Activated naive CD8-positive, alpha-beta T cell treated with anti-CD3 and anti-CD28 coated beads for 36 hours (primary cell): ENCODE measurements around the gene PAK3. TPM values are rescaled to one million over a fixed set of nuclear protein-coding genes. Genes with fewer than 3 reads are reported as not detected.

Source experiments
- DNase-seq: peaks from one replicate; pipeline ENCODE4 v3.0.0; 2021
- H3K27ac Mint-ChIP-seq: one replicate; pipeline ENCODE4 v1.8.0; 2022; ENCODE audit warnings: mild to moderate bottlenecking, moderate library complexity, mixed read lengths
- H3K27me3 Mint-ChIP-seq: one replicate; pipeline ENCODE4 v1.8.0; 2022; ENCODE audit warnings: mild to moderate bottlenecking, mixed read lengths
- H3K36me3 Mint-ChIP-seq: one replicate; pipeline ENCODE4 v1.8.0; 2021; ENCODE audit warnings: mild to moderate bottlenecking, mixed read lengths
- H3K4me1 Mint-ChIP-seq: one replicate; pipeline ENCODE4 v1.8.0; 2021; ENCODE audit warnings: mixed read lengths
- H3K4me3 Mint-ChIP-seq: one replicate; pipeline ENCODE4 v1.8.0; 2022; ENCODE audit warnings: mild to moderate bottlenecking, moderate library complexity, mixed read lengths
- H3K9me3 Mint-ChIP-seq: one replicate; pipeline ENCODE4 v1.8.0; 2022; ENCODE audit warnings: mixed read lengths
- total RNA-seq, 2 experiments: library from RNA; stranded (reverse); gene quantifications; one replicate each; pipeline ENCODE4 v1.2.3, GENCODE V29; 2021

The PAK3 gene
- total RNA-seq, 2 experiments from 2014 or later: 0.62 TPM; not detected in 1

DNA sequence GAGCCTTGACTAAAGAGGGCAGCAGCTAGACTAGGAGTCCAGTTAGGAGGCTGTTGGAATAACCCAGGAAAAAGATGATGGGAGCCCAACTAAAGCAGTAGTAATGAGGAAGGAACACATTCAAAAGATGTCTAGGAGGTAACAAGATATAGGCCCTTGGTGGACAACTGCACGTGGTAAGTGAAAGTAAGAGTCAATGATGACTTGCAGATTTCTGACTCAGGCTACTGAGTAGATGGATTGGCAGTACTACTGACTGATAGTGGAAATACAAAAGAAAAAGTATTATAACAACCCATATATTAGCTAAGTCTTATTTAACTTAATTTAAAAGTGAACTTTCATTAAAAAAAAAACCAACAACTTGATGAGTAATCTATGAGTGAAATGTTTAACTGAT lies 74.0 kb downstream of the PAK3 start:
- no peak for DNase-seq

GRCh38 chrX:111180750-111181240 lies 84.8 kb downstream of the PAK3 start:
- no peak for DNase-seq
- Mint-ChIP-seq H3K36me3 (no peaks in the 10 kb centered on the region), H3K27me3 (no peaks in the 10 kb centered on the region), H3K4me1 (no peaks in the 10 kb centered on the region), H3K9me3 (no peaks in the 10 kb centered on the region), H3K4me3 (no peak overlapping the region), H3K27ac (no peak overlapping the region)

More for the DNA sequence above, 74.0 kb downstream of the PAK3 start:
- H3K27ac Mint-ChIP-seq: no peak overlapping the region
- no peaks in the 10 kb centered on the region for H3K27me3 Mint-ChIP-seq
- H3K36me3 Mint-ChIP-seq: no peaks in the 10 kb centered on the region
- no peaks in the 10 kb centered on the region for H3K4me1 Mint-ChIP-seq
- H3K4me3 Mint-ChIP-seq: no peak overlapping the region
- H3K9me3 Mint-ChIP-seq: no peaks in the 10 kb centered on the region

DNA sequence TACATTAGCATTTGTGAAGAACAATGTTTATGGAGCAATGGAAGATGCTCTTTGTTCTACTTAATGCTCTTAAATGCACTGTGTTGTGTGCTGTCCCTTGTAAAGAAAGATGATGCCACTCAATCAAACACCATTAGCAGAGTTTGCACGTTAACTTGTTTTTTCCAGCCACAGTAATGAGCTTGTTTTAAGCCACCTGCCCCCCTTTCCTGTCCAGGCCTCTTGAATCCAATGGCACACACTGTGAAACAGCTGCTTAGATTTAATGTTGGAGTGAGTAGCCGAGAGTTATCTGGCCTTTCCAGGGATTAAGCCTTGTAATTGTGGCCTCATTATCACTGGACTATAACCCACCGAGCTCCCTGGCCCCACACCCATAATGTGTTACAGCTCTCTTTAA lies 86.0 kb downstream of the PAK3 start:
- Mint-ChIP-seq H3K4me1 (no peaks in the 10 kb centered on the region), H3K27ac (no peak overlapping the region), H3K9me3 (no peaks in the 10 kb centered on the region), H3K4me3 (no peak overlapping the region), H3K36me3 (no peaks in the 10 kb centered on the region), H3K27me3 (no peaks in the 10 kb centered on the region)
- DNase-seq: no peak

DNA sequence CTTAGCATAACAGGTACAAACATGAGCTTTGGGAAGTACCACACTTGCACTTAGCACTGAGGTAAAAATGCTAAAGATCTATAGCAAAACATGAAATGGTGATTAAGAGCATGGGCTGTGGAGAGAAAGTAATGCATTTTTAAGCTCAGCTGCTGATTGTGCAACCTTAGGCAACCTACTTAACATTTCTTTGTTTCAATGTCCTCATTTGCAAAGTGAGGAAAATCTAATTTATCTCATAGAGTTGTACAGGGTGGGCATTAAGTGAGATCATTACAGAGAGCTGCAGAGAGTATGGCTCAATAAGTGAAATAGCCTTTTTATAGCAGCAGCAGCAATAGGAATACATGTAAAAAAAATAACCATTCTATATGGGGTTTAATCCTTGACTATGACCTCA lies 87.0 kb downstream of the PAK3 start:
- Mint-ChIP-seq H3K4me3 (no peak overlapping the region), H3K36me3 (no peaks in the 10 kb centered on the region), H3K27ac (no peak overlapping the region), H3K27me3 (no peaks in the 10 kb centered on the region), H3K4me1 (no peaks in the 10 kb centered on the region), H3K9me3 (no peaks in the 10 kb centered on the region)
- no peak for DNase-seq

DNA sequence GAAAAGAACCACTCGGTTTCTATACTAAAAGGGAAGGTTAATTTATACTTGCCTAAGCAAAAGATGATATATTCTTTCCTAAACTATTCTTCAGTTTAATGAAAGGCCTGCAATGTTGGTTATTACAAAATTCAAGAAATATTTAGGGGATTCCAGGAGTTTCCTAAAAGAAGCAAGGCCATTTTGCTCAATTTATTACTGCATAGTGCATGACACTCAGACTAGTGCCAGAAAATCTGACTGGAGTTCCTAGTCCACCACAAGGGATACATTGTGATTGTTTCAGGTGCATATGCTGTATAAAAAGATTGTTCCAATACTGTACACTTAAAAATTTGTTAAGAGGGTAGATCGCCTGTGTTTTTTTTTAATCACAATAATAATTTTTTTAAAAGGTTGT lies 95.6 kb downstream of the PAK3 start:
- Mint-ChIP-seq H3K36me3 (no peaks in the 10 kb centered on the region), H3K27me3 (no peaks in the 10 kb centered on the region), H3K27ac (no peak overlapping the region), H3K9me3 (no peaks in the 10 kb centered on the region), H3K4me1 (no peaks in the 10 kb centered on the region), H3K4me3 (no peak overlapping the region)
- DNase-seq: no peak

GRCh38 chrX:111199505-111199904 lies 103.5 kb downstream of the PAK3 start:
- no peaks in the 10 kb centered on the region for H3K4me1 Mint-ChIP-seq
- H3K9me3 Mint-ChIP-seq: no peaks in the 10 kb centered on the region
- H3K4me3 Mint-ChIP-seq: no peak overlapping the region
- H3K27me3 Mint-ChIP-seq: peaks cover 3% of the 10 kb centered on the region
- no peak overlapping the region for H3K27ac Mint-ChIP-seq
- no peaks in the 10 kb centered on the region for H3K36me3 Mint-ChIP-seq
- DNase-seq: no peak

GRCh38 chrX:111200327-111200726 lies 104.3 kb downstream of the PAK3 start:
- no peak overlapping the region for H3K4me3 Mint-ChIP-seq
- H3K9me3 Mint-ChIP-seq: no peaks in the 10 kb centered on the region
- H3K27ac Mint-ChIP-seq: no peak overlapping the region
- no peak for DNase-seq
- peaks cover 3% of the 10 kb centered on the region for H3K27me3 Mint-ChIP-seq
- no peaks in the 10 kb centered on the region for H3K36me3 Mint-ChIP-seq
- H3K4me1 Mint-ChIP-seq: no peaks in the 10 kb centered on the region

- Mint-ChIP-seq H3K4me3 (no peak overlapping the region), H3K4me1 (no peaks in the 10 kb centered on the region), H3K36me3 (no peaks in the 10 kb centered on the region), H3K9me3 (no peaks in the 10 kb centered on the region), H3K27ac (no peak overlapping the region), H3K27me3 (peaks cover 4% of the 10 kb centered on the region)
- DNase-seq: no peak
These were observed 111.9 kb downstream of the PAK3 start for GRCh38 chrX:111207851-111208250.

- no peak for DNase-seq
- Mint-ChIP-seq H3K4me1 (no peaks in the 10 kb centered on the region), H3K4me3 (no peak overlapping the region), H3K27me3 (no peaks in the 10 kb centered on the region), H3K36me3 (no peaks in the 10 kb centered on the region), H3K9me3 (no peaks in the 10 kb centered on the region), H3K27ac (no peak overlapping the region)
These were observed 120.4 kb downstream of the PAK3 start for GRCh38 chrX:111216293-111216801.

DNA sequence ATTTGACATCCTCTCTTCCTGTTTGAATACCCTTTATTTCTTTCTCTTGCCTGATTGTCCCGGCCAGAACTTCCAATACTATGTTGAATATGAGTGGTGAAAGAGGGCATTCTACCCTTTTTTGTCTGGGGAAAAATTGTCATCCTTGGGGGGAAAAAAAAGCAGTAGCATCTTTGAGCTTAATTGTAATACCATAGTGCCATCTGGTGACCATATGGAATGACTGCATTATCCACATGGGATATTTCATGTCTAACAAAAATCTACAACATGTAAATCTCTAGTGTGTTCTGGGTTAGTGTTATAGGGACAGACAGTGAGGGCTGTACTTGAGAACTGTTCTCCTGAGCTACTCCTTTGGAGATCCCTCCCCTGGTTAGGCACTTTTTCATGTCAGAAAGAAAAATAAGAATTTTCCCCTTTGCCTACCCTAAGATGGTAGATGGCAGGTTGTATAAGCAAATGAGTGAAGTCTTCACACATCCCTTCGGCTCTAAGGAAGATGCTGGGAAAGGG lies 148.3 kb downstream of the PAK3 start:
- H3K27me3 Mint-ChIP-seq: no peaks in the 10 kb centered on the region
- DNase-seq: no peak
- no peaks in the 10 kb centered on the region for H3K4me1 Mint-ChIP-seq
- H3K9me3 Mint-ChIP-seq: no peaks in the 10 kb centered on the region
- no peaks in the 10 kb centered on the region for H3K36me3 Mint-ChIP-seq
- H3K4me3 Mint-ChIP-seq: no peak overlapping the region
- H3K27ac Mint-ChIP-seq: no peak overlapping the region

GRCh38 chrX:111254896-111255693 lies 159.1 kb downstream of the PAK3 start:
- Mint-ChIP-seq H3K4me1 (no peaks in the 10 kb centered on the region), H3K9me3 (no peaks in the 10 kb centered on the region), H3K27ac (no peak overlapping the region), H3K4me3 (no peak overlapping the region), H3K27me3 (no peaks in the 10 kb centered on the region), H3K36me3 (no peaks in the 10 kb centered on the region)
- DNase-seq: no peak

- H3K4me3 Mint-ChIP-seq: no peak overlapping the region
- no peaks in the 10 kb centered on the region for H3K27me3 Mint-ChIP-seq
- no peaks in the 10 kb centered on the region for H3K9me3 Mint-ChIP-seq
- no peaks in the 10 kb centered on the region for H3K4me1 Mint-ChIP-seq
- no peak overlapping the region for H3K27ac Mint-ChIP-seq
- DNase-seq: no peak
- no peaks in the 10 kb centered on the region for H3K36me3 Mint-ChIP-seq
These were observed 161.7 kb downstream of the PAK3 start for GRCh38 chrX:111257733-111258132.

GRCh38 chrX:111259559-111259958 lies 163.6 kb downstream of the PAK3 start:
- Mint-ChIP-seq H3K27me3 (no peaks in the 10 kb centered on the region), H3K36me3 (no peaks in the 10 kb centered on the region), H3K27ac (no peak overlapping the region)

DNA sequence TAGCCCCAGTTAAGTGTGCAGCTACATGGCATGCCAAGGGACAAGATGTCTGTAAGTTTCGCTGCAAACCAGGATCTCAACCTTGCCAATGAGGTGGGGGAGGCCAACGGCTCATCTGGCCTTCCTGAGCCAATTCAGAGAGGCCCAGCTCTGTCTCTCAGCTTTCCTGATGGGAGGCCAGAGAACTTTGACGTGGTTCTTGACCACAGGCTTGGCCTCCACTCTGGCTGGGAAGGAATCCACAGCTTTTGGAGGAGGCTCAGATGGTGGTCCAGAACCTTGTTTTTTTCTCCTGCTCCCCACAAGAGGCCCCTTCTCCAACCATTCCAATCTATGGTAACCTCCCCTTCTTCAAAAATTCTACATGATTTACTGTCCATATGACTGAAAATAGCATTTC lies 164.5 kb downstream of the PAK3 start:
- H3K36me3 Mint-ChIP-seq: no peaks in the 10 kb centered on the region
- no peak for DNase-seq
- no peaks in the 10 kb centered on the region for H3K27me3 Mint-ChIP-seq
- H3K9me3 Mint-ChIP-seq: no peaks in the 10 kb centered on the region
- H3K4me1 Mint-ChIP-seq: no peaks in the 10 kb centered on the region
- no peak overlapping the region for H3K27ac Mint-ChIP-seq
- no peak overlapping the region for H3K4me3 Mint-ChIP-seq

More at GRCh38 chrX:111259559-111259958, 163.6 kb downstream of the PAK3 start:
- Mint-ChIP-seq H3K9me3 (no peaks in the 10 kb centered on the region), H3K4me1 (no peaks in the 10 kb centered on the region), H3K4me3 (no peak overlapping the region)
- no peak for DNase-seq

DNA sequence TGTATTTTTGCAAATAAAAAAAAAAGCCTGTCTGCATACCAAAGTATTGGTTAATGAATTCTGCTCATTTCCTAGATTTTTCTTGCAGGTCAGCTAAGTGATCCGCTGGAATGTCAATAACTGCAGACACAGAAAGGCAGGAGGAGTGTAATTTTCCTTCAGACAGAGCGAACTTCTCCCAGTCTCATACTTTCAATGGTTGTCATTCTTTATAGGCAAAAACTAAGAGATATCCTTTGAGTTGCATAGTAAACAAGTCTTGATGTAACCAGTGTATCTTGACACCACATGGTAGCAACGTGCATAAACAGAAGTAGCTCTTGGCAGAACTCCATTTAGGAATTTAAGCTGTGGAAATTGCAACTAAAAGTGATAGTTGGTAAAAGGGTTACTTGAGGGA lies 166.1 kb downstream of the PAK3 start:
- Mint-ChIP-seq H3K9me3 (no peaks in the 10 kb centered on the region), H3K36me3 (no peaks in the 10 kb centered on the region), H3K27ac (no peak overlapping the region), H3K4me1 (no peaks in the 10 kb centered on the region), H3K27me3 (no peaks in the 10 kb centered on the region), H3K4me3 (no peak overlapping the region)
- no peak for DNase-seq

DNA sequence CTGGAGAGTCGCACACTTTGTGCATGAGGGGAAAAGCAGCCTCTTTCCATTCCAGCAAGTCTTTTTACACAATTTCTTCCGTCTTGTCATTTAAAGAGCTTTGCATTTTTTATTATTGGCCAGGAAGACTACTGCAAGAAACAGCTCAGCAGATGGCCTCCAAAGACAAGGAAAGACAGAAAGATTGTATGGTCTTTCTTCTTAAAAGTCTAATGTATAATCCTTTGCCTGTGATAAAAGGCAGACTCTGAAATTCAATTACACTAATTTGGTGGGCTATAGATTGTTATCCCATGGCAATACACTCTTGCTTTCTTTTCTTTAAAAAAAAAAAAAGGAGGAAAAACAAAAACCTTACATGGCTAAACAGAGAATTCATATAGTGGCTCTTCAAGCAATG lies 168.4 kb downstream of the PAK3 start:
- Mint-ChIP-seq H3K4me1 (no peaks in the 10 kb centered on the region), H3K36me3 (no peaks in the 10 kb centered on the region), H3K27me3 (no peaks in the 10 kb centered on the region), H3K4me3 (no peak overlapping the region), H3K27ac (no peak overlapping the region), H3K9me3 (no peaks in the 10 kb centered on the region)
- DNase-seq: no peak
